GM12878 (cell line): ENCODE measurements around the gene EIF2S2. TPM values are rescaled to one million over a fixed set of nuclear protein-coding genes. Genes with fewer than 3 reads are reported as not detected.

Source experiments
- ATAC-seq: fragments of 200-7000 bp; cut with Tn5 transposase; 3 replicates; pipeline ENCODE4 v1.9.1; 2020; ENCODE audit warnings: mild to moderate bottlenecking, moderate library complexity
- BruUV-seq: library from RNA; stranded (reverse); fragments of 400-500 nt; replicated peaks from 2 replicates; lab custom pipeline; 2021; lab: Mats Ljungman, UMichigan
- CTCF ChIA-PET: fragments of 300-600 bp; sonication (Branson Sonifier 250); formaldehyde crosslinking; extraction: SDS; loops from one replicate; lab custom pipeline; 2021; ENCODE audit warnings: inconsistent platforms; lab: Yijun Ruan, JAX
- POLR2A ChIA-PET: fragments of 350-600 bp; formaldehyde crosslinking; extraction: SDS; loops from one replicate; lab custom pipeline; 2021; ENCODE audit warnings: inconsistent platforms; lab: Charles Lee
- RAD21 ChIA-PET: fragments of 300-600 bp; sonication (Branson Sonifier 250); formaldehyde crosslinking; loops from one replicate; lab custom pipeline; 2023; ENCODE audit warnings: antibody characterized with exemption; ENCODE audit not compliant: unreplicated experiment; lab: Charles Lee
- SMC1A ChIA-PET: fragments of 300-600 bp; sonication (Branson Sonifier 250); formaldehyde crosslinking; loops from one replicate; lab custom pipeline; 2023; ENCODE audit not compliant: unreplicated experiment, uncharacterized antibody; lab: Charles Lee
- DNase-seq: peaks from one replicate; pipeline ENCODE4 v3.0.0-alpha.2; 2011; ENCODE audit warnings: low read depth, low spot score
- FAIRE-seq: peaks from 3 replicates; lab custom pipeline; 2011; peaks lifted over from hg19 to GRCh38; lab: Jason Lieb, UNC
- H2AFZ ChIP-seq: 2 replicates; pipeline ENCODE4 v1.6.0; 2011; ENCODE audit warnings: low read depth, low read length, control low read depth; ENCODE audit not compliant: control insufficient read depth
- H3K27ac ChIP-seq: 2 replicates; pipeline ENCODE4 v1.5.1; 2011; ENCODE audit warnings: control low read depth; ENCODE audit not compliant: control insufficient read depth, insufficient read depth
- H3K27me3 ChIP-seq, 2 experiments: replicated peaks in 1 of 2; 2 replicates each; pipeline versions ENCODE4 v1.6.0 to v1.6.1; 2011; ENCODE audit warnings: low read length in 1 of 2; ENCODE audit not compliant: control insufficient read depth in 2 of 2, insufficient read depth in 2 of 2
- H3K36me3 ChIP-seq, 2 experiments: 2 replicates each; pipeline ENCODE4 v1.5.1; 2011; ENCODE audit warnings: low read length in 1 of 2; ENCODE audit not compliant: control insufficient read depth in 2 of 2, insufficient read depth in 2 of 2
- H3K4me1 ChIP-seq: 2 replicates; pipeline ENCODE4 v1.6.1; 2011; ENCODE audit warnings: mild to moderate bottlenecking, low read length, moderate library complexity, mixed read lengths; ENCODE audit not compliant: control insufficient read depth, insufficient read depth
- H3K4me2 ChIP-seq: 2 replicates; pipeline ENCODE4 v1.6.0; 2011; ENCODE audit warnings: control low read depth; ENCODE audit not compliant: control insufficient read depth, insufficient read depth
- H3K4me3 ChIP-seq: fragments of 200-600 bp; sonication (generic); 2 replicates; pipeline ENCODE4 v1.5.1; 2016
- H3K79me2 ChIP-seq: 2 replicates; pipeline ENCODE4 v1.6.0; 2011; ENCODE audit warnings: low read length; ENCODE audit not compliant: control insufficient read depth, insufficient read depth
- H3K9ac ChIP-seq: 2 replicates; pipeline ENCODE4 v1.8.0; 2011; ENCODE audit warnings: low read length, control low read depth, mixed read lengths; ENCODE audit not compliant: control insufficient read depth, insufficient read depth
- H3K9me3 ChIP-seq: replicated peaks from 3 replicates; pipeline ENCODE4 v1.5.1; 2011; ENCODE audit warnings: mild to moderate bottlenecking, low read length; ENCODE audit not compliant: control insufficient read depth, insufficient read depth
- H4K20me1 ChIP-seq: 2 replicates; pipeline ENCODE4 v1.6.0; 2011; ENCODE audit not compliant: control insufficient read depth, insufficient read depth
- DPF2 ChIP-seq: fragments of 450-650 bp; IDR thresholded peaks from 2 replicates; pipeline ENCODE4 v1.6.1; 2017; ENCODE audit warnings: mild to moderate bottlenecking
- EED ChIP-seq: sonication (generic); IDR thresholded peaks from 2 replicates; pipeline ENCODE4 v1.6.1; 2016; ENCODE audit warnings: antibody characterized with exemption, low read depth
- FOXM1 ChIP-seq: IDR thresholded peaks from 2 replicates; pipeline ENCODE4 v1.6.1; 2012; ENCODE audit warnings: low read depth, mild to moderate bottlenecking, inconsistent platforms, low read length, moderate library complexity
- GATAD2B ChIP-seq: fragments of 450-650 bp; conservative IDR thresholded peaks from 2 replicates; pipeline ENCODE4 v1.6.1; 2017; ENCODE audit warnings: low read depth, mild to moderate bottlenecking, moderate library complexity
- HDGF ChIP-seq: fragments of 450-650 bp; IDR thresholded peaks from 2 replicates; pipeline ENCODE4 v1.6.1; 2016; ENCODE audit warnings: antibody characterized with exemption
- IKZF1 ChIP-seq: fragments of 450-650 bp; conservative IDR thresholded peaks from 2 replicates; pipeline ENCODE4 v1.6.1; 2017; ENCODE audit warnings: antibody characterized with exemption, mild to moderate bottlenecking
- KAT2A ChIP-seq: conservative IDR thresholded peaks from 2 replicates; pipeline ENCODE4 v1.6.1; 2011; ENCODE audit warnings: low read depth, low read length; ENCODE audit not compliant: control insufficient read depth
- MTA3 ChIP-seq: IDR thresholded peaks from 2 replicates; pipeline ENCODE4 v1.6.1; 2012; ENCODE audit warnings: low read length, inconsistent platforms, borderline replicate concordance
- NFXL1 ChIP-seq: fragments of 450-650 bp; IDR thresholded peaks from 2 replicates; pipeline ENCODE4 v1.6.1; 2017; ENCODE audit warnings: antibody characterized with exemption, mild to moderate bottlenecking, borderline replicate concordance
- RB1 ChIP-seq: fragments of 450-650 bp; formaldehyde crosslinking; IDR thresholded peaks from 2 replicates; pipeline ENCODE4 v1.6.1; 2017; ENCODE audit warnings: mild to moderate bottlenecking, borderline replicate concordance
- whole genome bisulfite sequencing: methylation state at CpG from one replicate; pipeline ENCODE4 v1.1.6; 2016; ENCODE audit warnings: low lambda C conversion rate; ENCODE audit not compliant: insufficient replicate concordance, insufficient coverage; ENCODE audit errors: missing lambda C conversion rate; 5-methylcytosine and 5-hydroxymethylcytosine counted together
- in situ Hi-C: fragments of 300-500 bp; cut with MboI; formaldehyde crosslinking; loops from 9 replicates; pipeline ENCODE4 v1.14.3; 2018; ENCODE audit warnings: mixed read lengths
- intact Hi-C: fragments of 100-400 bp; cut with micrococcal nuclease; formaldehyde crosslinking; loops from one replicate; pipeline ENCODE4 v1.14.2; 2022; ENCODE audit not compliant: unreplicated experiment
- polyA plus RNA-seq, 11 experiments: library from polyadenylated mRNA; depleted of rRNA in 4 of 11; unstranded in 6 of 11; stranded (reverse) in 5 of 11; fragments of >200 nt; fragmentation: Nextera tagmentation in 4 of 11; fragmentation: Illumina TruSeq in 1 of 11; extraction: Ambion mirVana in 4 of 11; extraction: Trizol in 1 of 11; gene quantifications; 1 replicate in 1 of 11; 2 replicates in 10 of 11; pipeline versions ENCODE4 v1.2.1 to v1.2.3, GENCODE V29; 2011 to 2016; ENCODE audit warnings: inconsistent platforms in 2 of 11, missing spikeins in 2 of 11, low read depth in 1 of 11
- total RNA-seq, 4 experiments: library from RNA; depleted of rRNA in 3 of 4; stranded (reverse); fragments of >200 nt in 3 of 4; fragmentation: Illumina TruSeq in 1 of 4; extraction: Trizol in 1 of 4; gene quantifications; 2 replicates each; pipeline versions ENCODE4 v1.2.1 to v1.2.3, GENCODE V29; 2013 to 2021
- TF ChIP-seq, protein P1 (sequence below): fragments of 450-650 bp; IDR thresholded peaks from 2 replicates; pipeline ENCODE4 v1.6.1; 2016; ENCODE audit warnings: mild to moderate bottlenecking, moderate library complexity, borderline replicate concordance

EIF2S2 gene
- total and polyA plus RNA-seq, 10 of the 15 experiments (the other 5 are each of a cell fraction or from before 2014, with no cell fraction given): 60.2 to 153 (median 84.3) TPM

DNA sequence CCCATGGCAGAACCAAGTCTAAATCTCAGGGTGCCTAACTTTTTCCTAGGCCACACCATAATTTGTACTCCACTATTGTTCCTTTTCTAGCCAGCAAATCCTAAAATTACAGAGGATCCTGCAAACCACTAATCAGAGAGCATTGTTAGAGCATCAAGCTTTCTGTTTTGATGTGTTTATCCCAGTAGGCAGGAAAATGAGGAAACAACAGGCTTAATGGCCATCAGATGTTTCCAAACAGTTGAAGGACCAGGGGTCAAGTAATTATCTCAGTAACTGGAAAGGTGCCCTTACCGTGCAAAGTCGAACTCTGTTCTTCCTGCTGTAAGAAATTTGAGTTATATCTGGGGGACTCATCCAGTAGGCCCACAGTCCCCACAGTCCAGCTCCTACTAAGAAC lies 59.6 kb downstream of the EIF2S2 start:
- in situ Hi-C loops (no loop called here), intact Hi-C loops (no loop called here)
- no TSS peak for BruUV-seq
- Histone ChIP-seq H3K27ac (no peak overlapping the region), H4K20me1 (peaks cover 4% of the 10 kb centered on the region), H3K9me3 (no peaks in the 10 kb centered on the region), H3K4me3 (no peak overlapping the region), H3K27me3 (no peaks in the 10 kb centered on the region), H2AFZ (no peak overlapping the region), H3K36me3 (peaks cover 0 to 2% of the 10 kb centered on the region in 2 experiments; a peak in 3 of 4 replicates), H3K79me2 (peaks cover 49% of the 10 kb centered on the region), H3K9ac (no peak overlapping the region), H3K4me2 (no peak overlapping the region), H3K4me1 (no peaks in the 10 kb centered on the region)
- no peak for TF ChIP-seq GATAD2B
- SMC1A ChIA-PET: no interaction called here
- POLR2A ChIA-PET: no interaction called here
- DNase-seq (no peak), FAIRE-seq (no peak), ATAC-seq (no peak)
- CTCF ChIA-PET: interaction anchor here (1.8 kb wide), 1 partner anchor 28 kb away, joined by 3 read pairs; no protein-coding TSS in a partner anchor
- RAD21 ChIA-PET: no interaction called here
- 96% methylated on average over 2 of the region's 2 CpGs for WGBS

DNA sequence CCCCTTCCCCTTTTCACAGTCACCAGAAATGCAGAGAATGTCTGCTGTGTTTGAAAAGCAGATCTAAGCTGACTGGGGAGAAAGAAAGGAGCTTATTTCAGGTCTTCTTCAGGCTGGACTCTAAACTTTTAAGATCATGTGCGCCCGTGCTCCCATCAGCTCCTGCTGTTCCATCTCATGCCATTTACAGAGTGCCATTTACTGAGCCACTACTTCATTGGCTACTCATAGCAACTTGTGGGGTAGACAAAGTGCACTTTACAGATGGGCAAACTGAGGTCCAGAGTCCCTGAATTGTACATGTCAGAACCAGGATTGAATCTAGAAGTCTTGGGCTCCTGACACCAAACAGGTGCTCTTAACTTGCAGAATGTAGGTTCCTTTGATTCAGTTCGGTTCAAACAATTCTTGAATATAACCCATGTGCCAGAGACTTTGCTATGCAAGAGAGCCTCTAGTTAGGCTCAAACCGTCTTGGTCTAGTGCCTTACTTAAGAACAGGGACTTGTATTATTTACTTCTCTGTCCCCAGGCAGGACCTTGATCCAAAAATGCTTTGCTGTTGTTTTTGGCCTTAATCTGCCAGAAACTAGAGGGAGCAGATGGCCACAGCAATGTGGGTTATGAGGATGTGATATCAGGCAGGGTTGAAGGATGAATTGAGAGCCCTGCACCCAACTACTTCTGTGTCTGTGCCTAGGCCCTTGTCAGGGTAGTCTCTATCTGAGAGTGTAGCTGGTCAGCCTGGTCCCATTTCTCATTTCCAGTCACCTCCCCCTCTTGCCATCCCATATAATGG lies 61.9 kb downstream of the EIF2S2 start:
- Histone ChIP-seq H3K27ac (no peak overlapping the region), H4K20me1 (peaks cover 7% of the 10 kb centered on the region), H3K4me2 (no peak overlapping the region), H2AFZ (no peak overlapping the region), H3K9ac (no peak overlapping the region), H3K79me2 (peaks cover 48% of the 10 kb centered on the region), H3K27me3 (no peaks in the 10 kb centered on the region), H3K4me3 (no peak overlapping the region), H3K36me3 (peaks cover 2% of the 10 kb centered on the region in 2 experiments; a peak in 3 of 4 replicates), H3K9me3 (no peaks in the 10 kb centered on the region), H3K4me1 (no peaks in the 10 kb centered on the region)
- no peak for ATAC-seq
- no TSS peak for BruUV-seq
- no peak for DNase-seq
- FAIRE-seq: no peak
- ChIA-PET RAD21 (no interaction called here), CTCF (interaction anchor here (0.7 kb wide), 1 partner anchor 28 kb away, joined by 3 read pairs; no protein-coding TSS in a partner anchor), POLR2A (no interaction called here), SMC1A (interaction anchor here (1.0 kb wide), 2 partner anchors 59 to 187 kb away, joined by 3 read pairs; no protein-coding TSS in a partner anchor)
- intact Hi-C loops: no loop called here
- 76% methylated on average over 4 of the region's 4 CpGs for WGBS
- in situ Hi-C loops: no loop called here
- TF ChIP-seq NFXL1: no peak
- no peak for TF ChIP-seq FOXM1
- no peak for TF ChIP-seq IKZF1
- no peak for TF ChIP-seq RB1
- no peak for TF ChIP-seq HDGF
- TF ChIP-seq KAT2A: no peak
- no peak for TF ChIP-seq EED
- no peak for TF ChIP-seq DPF2
- no peak for TF ChIP-seq MTA3
- TF ChIP-seq, protein P1, sequence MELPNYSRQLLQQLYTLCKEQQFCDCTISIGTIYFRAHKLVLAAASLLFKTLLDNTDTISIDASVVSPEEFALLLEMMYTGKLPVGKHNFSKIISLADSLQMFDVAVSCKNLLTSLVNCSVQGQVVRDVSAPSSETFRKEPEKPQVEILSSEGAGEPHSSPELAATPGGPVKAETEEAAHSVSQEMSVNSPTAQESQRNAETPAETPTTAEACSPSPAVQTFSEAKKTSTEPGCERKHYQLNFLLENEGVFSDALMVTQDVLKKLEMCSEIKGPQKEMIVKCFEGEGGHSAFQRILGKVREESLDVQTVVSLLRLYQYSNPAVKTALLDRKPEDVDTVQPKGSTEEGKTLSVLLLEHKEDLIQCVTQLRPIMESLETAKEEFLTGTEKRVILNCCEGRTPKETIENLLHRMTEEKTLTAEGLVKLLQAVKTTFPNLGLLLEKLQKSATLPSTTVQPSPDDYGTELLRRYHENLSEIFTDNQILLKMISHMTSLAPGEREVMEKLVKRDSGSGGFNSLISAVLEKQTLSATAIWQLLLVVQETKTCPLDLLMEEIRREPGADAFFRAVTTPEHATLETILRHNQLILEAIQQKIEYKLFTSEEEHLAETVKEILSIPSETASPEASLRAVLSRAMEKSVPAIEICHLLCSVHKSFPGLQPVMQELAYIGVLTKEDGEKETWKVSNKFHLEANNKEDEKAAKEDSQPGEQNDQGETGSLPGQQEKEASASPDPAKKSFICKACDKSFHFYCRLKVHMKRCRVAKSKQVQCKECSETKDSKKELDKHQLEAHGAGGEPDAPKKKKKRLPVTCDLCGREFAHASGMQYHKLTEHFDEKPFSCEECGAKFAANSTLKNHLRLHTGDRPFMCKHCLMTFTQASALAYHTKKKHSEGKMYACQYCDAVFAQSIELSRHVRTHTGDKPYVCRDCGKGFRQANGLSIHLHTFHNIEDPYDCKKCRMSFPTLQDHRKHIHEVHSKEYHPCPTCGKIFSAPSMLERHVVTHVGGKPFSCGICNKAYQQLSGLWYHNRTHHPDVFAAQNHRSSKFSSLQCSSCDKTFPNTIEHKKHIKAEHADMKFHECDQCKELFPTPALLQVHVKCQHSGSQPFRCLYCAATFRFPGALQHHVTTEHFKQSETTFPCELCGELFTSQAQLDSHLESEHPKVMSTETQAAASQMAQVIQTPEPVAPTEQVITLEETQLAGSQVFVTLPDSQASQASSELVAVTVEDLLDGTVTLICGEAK: no peak
